ENCODE measurements around the gene PRKCH.
"Not testable (repeated sequence)": the region's sequence is repeated elsewhere in the genome, so short reads cannot be mapped to it uniquely, and the experiment has no call there.

The PRKCH gene

DNA sequence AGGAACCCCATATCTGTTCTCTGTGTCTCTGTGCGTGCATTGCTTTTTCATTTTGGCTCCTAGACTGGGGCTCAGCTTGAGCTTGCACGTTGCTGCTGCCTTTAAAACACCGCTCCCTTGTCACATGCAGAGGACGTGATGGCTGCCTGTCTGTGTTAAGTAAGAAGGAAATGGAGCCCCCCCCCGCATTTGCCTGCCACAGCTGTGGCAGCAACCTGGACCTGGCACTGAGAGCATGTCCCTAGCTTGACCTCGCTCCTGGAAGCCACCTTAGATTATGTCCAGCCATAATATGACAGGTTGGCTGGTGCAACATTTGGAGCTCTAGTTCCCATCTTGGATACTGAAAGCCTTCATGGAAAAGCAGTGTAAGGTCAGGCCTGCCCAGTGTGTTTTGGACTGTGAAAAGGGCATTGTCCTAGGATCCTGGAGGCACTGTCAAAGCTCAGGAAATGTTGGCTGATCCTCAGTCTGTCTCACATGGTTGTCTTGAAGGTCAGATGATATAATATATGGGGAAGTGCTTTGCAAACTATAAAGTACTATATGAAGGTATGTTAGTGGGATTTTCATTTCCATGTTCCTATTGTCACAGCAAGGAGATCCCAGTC lies 73.8 kb downstream of the PRKCH start:
- no peak for DNase-seq (ENCODE audit: low read depth)

DNA sequence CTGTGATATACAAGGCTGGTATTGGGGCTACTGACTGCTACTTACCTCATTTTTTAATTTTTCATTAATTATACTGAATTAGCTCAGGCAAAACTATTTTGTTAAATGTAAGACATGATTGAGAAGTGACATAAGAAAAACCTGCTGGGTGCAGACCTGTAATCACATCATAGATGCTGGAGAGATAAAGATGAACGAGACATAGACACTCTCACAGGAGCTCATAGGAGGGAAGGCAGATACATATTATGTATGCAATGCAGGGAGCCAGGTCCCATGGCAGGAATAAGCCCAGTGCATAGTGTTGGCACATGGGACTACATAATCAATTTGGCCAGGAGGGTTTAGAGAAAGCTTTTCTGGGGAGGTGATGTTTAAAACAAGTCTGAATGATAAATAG lies 74.9 kb downstream of the PRKCH start:
- DNase-seq (ENCODE audit: low read depth): no peak

DNA sequence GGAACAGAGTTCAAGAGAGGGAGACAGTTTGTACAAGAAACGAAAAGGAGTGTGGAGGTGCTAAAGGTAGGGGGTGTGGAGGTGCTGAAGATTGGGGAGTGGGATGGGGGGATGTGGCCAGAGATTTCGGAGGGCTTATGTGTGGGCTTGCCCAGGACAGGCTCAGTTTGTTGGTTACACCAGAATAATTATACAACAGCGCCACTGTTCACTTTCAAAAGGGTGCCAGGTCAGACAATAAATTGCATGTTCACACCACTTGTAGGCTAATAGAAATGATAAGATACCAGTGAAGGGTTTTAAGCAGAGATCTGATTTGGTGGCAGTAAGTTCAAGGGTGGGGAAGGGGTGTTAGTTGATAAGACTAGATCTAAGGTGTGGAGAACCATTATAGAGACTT lies 75.3 kb downstream of the PRKCH start:
- no peak for DNase-seq (ENCODE audit: low read depth)

DNA sequence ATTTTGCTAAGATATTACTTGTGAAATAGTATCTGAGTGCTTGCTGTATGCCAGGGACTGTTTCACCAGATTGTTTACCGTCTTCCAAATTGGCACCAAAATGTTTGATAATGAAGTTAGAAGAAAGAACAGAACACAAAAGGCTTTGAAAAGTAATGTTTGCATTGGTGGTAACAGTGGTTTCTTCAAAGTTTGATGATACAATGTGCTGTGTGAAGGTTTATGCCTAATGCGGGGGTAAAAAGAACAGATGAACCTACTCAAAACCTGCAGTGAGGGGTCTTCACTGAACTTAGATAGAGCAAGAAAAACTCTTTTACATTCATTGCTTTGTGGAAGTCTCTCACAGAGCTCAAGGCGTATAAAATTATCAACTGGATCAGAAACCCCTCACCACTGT lies 76.2 kb downstream of the PRKCH start:
- no peak for DNase-seq (ENCODE audit: low read depth)

DNA sequence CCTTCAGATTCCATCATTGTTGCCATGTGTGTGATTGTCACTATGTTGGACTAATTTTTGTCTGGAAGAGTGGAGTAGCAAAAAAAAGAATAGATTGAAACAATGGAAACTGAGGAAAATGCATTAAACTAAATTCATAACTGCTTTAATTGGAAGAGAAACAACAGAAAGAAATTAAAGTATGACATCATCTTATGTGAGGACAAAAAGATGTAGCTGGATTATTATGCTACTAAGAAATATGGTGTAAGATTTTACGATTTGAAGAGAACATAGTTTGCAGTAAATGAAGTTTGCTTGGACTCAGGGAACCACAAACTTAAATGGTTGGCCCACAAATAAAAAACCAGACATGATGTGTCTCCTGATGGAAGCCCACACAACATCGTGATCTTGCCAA lies 76.8 kb downstream of the PRKCH start:
- no peak for DNase-seq (ENCODE audit: low read depth)

DNA sequence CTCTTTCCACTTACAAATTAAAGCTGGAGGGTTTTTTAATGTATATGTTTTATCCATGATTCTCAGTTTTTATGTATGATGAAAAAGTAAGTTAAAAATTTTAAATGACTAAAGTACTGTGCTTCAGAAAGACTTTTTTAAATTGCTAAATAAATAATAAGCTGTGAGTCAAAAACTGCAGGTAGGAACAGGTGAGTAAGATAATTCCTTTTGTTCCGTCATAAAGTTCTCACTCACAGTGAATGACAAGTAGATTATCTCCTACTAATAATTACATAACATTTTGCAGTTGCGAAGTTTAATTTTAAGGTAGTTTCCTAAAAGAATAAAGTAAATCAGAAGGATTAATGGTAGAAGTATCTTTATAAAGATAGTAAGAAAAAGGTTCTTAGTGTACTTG lies 78.0 kb downstream of the PRKCH start:
- no peak for DNase-seq (ENCODE audit: low read depth)

DNA sequence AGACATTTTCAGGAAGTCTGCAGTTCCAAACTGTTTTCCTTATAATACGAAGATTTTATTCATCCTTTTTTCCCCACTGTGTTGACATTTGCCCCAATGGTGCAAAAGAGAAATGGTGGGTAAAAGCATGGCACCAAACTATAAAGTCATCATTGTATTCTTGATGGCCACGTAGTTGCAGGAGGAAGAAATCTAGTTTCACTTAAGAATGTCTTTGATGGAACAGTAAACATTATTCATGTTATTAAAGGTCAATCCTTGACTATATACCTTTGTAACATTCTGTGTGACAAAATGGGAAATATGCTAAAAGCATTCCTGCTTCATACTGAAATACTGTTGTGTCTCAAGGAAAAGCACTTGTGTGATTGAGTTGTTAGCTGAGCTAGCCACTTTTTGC lies 80.1 kb downstream of the PRKCH start:
- DNase-seq (ENCODE audit: low read depth): no peak

DNA sequence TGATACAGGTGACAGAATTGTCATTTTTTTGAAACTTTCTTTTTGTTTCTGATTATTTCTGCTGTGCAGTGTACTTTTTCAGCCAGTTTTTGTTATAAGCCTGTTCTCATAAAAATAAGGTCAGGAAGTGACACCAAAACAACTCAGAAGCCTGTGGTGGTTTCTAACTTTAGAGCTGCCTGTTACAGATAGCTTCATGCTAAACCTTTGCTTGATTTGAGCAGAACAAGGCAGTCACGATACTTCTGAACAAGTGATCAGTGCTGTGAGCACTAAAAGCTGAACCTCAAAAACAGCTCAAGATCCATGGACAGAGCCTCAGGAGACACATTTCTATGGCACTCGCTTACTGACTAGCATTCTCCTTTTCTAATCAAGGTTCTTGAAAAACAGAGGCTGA lies 82.0 kb downstream of the PRKCH start:
- no peak for DNase-seq (ENCODE audit: low read depth)

DNA sequence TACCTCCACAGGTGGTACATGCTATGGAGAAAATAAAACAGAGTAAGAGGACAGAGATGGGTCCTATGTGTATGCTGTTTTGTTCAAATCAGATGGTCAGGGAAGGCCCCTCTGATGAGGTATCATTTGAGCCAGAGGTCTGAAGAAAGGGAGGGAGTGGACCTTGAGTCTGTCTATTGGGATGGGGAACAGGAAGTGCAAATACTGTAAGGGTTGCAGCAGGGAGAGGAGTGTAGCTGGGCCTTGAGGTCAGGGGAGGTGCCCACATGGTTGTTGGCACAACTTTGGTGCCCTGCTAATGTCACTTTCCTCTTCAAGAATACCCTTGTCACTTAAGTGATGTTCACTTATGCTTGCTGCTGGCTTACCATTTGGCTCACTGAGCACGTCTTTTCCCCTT lies 83.3 kb downstream of the PRKCH start:
- DNase-seq (ENCODE audit: low read depth): no peak

DNA sequence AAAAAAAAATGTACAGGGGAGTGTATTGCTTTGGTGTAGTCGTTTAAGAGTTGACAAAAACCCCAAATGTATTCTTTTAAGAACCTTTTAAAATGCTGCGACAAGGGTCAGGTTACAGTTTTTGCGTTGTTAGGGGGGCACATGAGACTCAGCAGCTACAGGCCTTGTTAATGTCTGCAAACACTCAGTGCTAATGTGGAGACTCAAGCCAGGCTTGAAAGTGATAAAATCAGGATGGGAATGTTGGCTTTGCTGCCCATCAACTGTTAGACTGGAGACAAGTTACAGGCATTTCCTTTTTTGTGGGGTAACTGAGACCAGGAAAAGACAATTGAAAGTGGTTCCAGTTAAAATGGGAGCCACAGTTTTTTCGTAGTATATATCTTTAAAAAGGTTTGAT lies 84.8 kb downstream of the PRKCH start:
- no peak for DNase-seq (ENCODE audit: low read depth)

DNA sequence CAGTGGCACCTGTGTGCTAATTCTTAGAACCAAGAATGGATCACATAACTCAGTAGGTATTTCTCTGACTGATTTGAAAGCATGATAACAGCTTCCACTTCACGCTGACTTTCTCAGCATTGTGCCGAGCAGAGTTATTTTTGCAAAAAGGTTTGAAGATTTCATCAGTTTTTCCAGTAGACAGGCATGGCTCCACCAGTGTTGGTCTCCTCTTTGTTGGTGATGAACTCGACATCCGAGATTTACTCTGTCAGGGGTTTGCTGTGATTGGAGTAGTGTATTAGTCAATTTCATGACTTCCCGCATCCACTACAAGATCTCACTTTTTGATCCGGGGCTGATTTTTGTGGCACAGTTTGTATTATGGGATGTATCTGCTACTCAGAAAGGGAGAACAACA lies 85.3 kb downstream of the PRKCH start:
- no peak for DNase-seq (ENCODE audit: low read depth)

DNA sequence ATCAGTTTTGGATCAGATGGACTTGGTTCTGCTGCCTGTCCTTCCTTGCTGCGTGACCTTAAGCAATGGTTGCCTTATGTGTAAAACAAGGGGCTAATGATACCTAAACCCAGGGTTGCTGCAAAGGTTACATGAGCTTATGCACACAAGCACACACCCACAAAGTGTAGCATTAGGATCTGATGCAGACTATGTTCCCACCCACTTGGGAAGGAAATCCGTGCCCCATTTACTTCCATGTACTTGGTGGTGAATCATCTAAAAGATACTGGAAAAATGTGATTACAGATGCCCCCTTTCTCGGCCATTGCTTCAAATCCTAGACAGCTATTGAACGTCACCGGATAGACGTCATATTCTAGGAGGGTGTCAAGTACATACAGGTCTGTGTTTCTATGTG lies 87.1 kb downstream of the PRKCH start:
- no peak for DNase-seq (ENCODE audit: low read depth)

DNA sequence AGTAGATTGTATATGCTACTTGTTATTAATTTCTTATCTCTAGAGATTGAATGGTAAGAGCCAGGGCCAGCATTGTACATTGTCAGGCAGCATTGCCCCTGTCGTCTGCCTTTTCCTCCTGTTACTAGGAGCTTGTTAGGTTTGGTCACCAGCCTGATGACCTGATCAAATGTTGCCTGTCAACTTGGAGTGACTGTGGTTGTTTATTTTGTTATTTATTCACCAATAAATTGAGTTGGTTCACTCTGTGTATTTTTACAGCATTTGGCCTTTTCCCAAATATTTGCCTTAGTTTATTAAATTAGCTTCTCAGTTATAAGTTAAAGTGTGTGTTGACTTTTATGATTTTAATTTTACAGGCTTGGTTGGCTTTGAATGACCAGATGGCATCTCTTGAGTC lies 88.4 kb downstream of the PRKCH start:
- DNase-seq (ENCODE audit: low read depth): no peak

DNA sequence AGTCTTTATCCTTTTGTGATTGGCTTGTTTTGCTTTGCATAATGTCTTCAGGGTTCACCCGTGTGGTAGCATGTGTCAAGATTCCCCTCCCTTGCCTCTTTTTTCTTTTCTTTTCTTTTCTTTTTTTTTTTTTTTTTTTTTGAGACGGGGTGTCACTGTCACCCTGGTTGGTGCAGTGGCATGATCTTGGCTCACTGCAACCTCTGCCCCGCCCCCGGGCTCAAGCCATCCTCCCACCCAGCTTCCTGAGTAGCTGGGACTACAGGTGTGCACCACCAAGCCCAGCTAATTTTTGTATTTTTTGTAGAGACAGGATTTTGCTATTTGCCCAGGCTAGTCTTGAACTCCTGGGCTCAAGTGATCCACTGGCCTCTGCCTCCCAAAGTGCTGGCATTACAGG lies 94.6 kb downstream of the PRKCH start:
- DNase-seq (ENCODE audit: low read depth): not testable (repeated sequence)

DNA sequence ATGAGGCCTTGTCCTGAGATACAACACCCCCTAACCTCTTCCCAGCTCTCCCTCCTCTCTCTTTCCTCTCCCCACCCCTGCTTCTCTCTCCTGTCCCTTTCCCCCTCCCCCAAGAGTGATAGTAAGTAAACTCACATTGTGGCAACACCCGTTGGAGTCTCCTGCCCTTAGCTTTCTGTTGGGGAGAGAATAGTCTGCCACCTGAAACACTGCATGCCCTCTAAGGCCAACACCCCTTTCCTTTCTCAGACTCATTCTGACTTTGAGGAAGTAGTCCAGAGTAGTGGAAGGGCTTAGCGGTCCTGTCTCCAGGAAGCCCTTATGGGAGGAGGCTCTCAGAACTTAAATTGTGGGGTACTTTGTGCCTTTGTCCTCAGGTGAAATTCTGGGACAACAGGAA lies 95.2 kb downstream of the PRKCH start:
- DNase-seq (ENCODE audit: low read depth): no peak

DNA sequence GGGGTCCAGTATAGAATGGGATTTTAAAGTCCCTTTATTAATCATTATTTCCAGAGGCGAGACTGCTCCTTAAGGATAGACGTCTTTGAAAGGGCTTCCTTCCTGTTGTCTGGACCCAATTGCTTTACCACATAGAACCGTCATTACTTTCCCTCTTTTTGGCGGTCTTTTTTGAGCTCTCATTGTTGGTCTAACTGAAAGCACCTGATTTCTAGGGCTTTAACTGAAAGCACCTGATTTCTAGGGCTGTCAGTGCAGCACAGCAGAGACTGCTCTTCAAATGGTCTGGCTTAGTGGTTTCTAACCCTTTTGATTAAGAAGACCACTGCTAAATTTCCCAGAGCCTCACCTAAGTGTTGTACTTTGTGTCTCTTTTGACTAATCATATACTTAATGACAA lies 95.8 kb downstream of the PRKCH start:
- DNase-seq (ENCODE audit: low read depth): no peak

DNA sequence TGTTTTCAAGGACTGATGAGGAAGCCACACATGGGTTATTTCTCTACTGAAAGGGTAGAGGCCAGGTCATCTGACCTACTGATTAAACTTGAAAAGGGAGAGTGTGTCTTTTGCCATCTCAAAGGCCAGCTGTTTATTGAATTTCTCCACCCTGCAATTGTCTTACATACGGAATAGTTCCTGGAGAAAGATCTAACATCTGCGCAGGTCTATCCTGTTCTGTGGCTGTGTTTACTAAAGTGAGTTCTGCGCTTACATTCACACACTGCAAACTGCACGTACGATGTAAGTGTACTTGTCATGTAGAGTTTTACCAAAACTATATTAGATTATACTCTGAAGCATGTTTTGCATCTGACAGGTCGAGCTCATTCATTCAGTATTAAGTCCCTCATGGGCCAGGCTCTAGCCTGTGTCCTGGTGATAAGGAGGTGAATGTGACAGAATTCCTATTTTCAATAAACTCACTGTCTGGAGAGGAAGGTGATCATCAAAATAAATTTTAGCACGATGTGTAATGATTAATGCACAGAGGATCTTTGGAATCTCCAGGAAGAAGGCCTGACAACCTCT lies 96.6 kb downstream of the PRKCH start:
- DNase-seq (ENCODE audit: low read depth): no peak

DNA sequence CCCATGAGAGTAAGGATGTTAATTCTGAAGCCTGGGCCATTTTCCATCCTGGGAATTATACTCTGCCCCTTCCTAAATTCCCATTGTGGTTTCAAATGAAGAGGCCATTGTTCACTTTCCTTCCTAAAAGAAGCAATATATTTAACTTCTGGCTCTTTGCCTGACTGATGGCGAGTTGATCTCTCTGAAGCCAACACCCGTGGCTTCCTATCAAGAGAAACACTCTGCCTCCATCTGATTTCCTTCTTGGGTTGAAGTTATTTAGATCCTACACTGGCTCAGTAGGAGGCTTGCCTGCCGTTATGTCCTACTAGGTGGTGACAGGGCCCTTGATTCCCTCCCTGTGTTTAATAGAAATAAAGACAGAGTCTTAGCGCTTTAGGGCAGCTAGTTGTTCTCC lies 97.4 kb downstream of the PRKCH start:
- DNase-seq (ENCODE audit: low read depth): no peak

DNA sequence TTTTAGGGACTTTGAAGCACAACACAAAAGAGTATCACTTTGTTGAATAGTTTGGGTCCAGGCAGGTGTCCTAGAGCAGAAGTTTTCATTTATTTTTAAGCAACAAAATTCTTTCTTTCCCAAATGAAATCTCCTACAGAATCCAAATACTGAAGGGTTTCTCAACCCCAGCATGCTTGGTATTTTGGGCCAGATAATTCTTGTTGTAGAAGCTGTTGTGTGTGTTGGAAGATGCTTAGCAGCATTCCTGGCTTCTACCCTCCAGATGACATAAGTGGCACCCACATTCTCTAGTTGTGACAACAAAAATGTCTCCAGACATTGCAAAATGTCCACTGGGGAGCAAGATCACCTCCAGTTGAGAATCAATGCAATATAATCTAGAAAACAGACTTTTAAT lies 97.8 kb downstream of the PRKCH start:
- DNase-seq (ENCODE audit: low read depth): no peak

DNA sequence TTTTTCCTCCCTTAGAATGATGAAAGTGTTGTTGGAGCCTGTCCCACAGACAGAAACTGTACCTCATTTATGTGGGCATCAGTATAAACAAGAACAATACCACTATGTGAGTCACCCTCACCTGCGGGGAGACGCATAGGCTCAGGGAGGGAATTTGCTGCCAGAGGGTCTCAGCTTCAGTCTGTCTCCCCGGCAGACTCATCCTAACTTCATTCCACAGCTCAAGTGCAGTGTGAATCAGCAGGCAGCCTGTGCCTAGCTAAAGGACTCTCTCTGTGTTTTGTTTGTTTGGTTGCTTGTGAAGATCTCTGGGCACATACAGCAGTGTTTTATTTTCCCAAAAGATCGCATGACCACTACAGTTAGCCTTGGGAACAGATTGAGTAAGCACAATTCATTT lies 98.9 kb downstream of the PRKCH start:
- no peak for DNase-seq (ENCODE audit: low read depth)

DNA sequence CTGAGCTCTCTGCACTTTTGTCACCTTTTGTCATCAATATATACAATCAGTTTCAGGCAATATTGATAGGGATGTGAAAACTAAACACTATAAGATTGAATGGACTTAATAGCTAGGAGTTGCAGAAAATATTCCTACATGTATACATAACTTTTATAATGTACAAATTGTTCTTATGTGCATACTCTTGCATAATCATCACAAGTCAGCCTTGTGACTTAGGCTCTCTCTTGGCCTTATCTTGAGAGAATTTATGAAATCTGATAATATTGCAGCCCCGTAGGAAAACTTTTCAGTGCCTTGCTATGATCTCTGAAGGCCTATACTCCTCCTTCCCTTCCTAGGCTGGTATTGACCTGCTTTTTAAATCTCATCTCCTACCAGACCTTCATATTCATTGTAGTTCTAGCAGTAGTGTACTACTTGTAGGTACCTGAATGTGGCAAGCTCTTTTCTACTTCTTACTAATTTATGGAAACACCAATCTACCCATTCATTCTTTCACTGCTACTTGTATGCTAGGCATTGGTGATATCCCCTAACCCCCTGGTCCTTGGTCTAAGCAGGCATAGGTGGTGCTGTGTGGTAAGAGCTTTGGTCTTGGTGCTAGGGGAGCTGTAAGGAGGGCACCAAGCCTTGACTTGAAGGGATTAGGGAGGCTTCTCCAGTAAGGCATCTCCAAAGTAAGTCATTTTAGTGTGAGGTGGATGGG lies 100.0 kb downstream of the PRKCH start:
- no peak for DNase-seq (ENCODE audit: low read depth)

DNA sequence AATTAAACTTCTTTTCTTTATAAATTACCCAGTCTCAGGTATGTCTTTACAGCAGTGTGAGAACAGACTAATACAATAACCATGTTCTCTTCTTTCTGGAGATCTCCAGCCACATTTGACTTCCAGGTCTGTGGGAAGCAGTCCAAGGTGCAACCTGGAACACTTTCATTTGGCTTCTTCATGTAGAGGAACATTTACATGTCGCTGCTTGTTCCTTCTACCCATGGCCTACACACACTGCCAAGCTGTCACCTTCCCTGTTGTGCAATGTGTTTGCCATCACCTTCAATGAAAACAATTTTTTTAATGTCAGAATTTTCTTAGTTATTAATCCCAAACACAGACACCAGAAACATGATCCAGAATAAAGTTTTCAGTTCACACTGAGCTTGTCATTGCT lies 104.7 kb downstream of the PRKCH start:
- no peak for DNase-seq (ENCODE audit: low read depth)

DNA sequence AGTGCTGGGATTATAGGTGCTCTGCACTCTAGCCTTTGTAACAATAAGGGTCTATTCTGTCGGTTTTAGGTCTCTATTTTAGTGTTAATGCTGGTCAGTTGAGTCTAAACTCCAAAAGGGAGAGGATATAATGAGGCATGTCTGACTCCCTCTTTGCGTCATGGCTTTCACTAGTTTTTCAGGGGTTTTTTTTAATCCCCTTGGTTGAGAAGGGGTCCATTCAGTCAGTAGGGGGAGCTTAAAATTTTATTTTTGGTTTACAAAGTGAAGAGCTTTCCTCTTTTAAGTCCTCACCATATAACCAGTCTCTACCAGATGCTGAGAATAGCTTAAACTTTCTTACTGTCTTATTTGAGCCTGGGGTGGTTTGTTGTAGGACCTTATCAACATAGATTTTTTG lies 106.9 kb downstream of the PRKCH start:
- no peak for DNase-seq (ENCODE audit: low read depth)

DNA sequence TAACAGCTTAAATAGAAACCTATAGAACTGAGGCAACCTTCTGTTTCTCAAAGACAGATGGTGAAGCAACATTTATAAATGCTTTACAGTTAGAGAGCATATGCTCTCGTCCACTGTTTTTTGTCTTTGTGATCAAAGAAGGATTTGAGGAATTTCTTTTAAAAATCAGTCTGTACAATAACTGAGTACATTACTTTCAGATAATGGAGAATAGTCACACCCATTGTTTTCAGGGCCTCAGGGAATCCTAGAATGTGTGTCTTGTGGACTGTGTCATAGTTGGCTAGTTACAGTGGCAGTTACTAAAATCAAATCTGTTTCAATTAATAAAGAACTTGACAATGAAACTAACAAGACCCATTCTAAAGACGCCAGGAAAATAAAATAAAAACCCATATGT lies 107.9 kb downstream of the PRKCH start:
- DNase-seq (ENCODE audit: low read depth): no peak
